Natural killer cell (primary cell): ENCODE measurements around the gene C12orf75. TPM values are rescaled to one million over a fixed set of nuclear protein-coding genes. Genes with fewer than 3 reads are reported as not detected.

ENCODE experiments used
- ATAC-seq, 3 donors: fragments of 150-1000 bp in 2 of 3; fragments of 200-7000 bp in 1 of 3; cut with Tn5 transposase; 1 replicate in 1 of 3; 2 replicates in 2 of 3; pipeline ENCODE4 v1.10.0; 2021; ENCODE audit warnings: mild to moderate bottlenecking in 2 of 3, moderate library complexity in 2 of 3
- DNase-seq, 2 donors: peaks; one replicate each; pipeline versions ENCODE4 v3.0.0 to v3.0.0-alpha.2; 2013 to 2021; ENCODE audit warnings: mixed read lengths in 1 of 2
- H3K27ac ChIP-seq: one replicate; pipeline ENCODE4 v1.5.1; 2013; ENCODE audit warnings: mild to moderate bottlenecking, low read length
- H3K27me3 ChIP-seq: one replicate; pipeline ENCODE4 v1.6.1; 2013; ENCODE audit warnings: low read length; ENCODE audit not compliant: control insufficient read depth, insufficient read depth
- H3K36me3 ChIP-seq: one replicate; pipeline ENCODE4 v1.6.1; 2013; ENCODE audit warnings: low read length; ENCODE audit not compliant: control insufficient read depth, insufficient read depth
- H3K4me1 ChIP-seq: one replicate; pipeline ENCODE4 v1.6.1; 2013; ENCODE audit warnings: low read length; ENCODE audit not compliant: control insufficient read depth, insufficient read depth
- H3K4me3 ChIP-seq: one replicate; pipeline ENCODE4 v1.5.1; 2013; ENCODE audit warnings: low read length
- H3K9me3 ChIP-seq: one replicate; pipeline ENCODE4 v1.6.1; 2013; ENCODE audit warnings: low read length; ENCODE audit not compliant: control insufficient read depth, insufficient read depth
- H3K27ac Mint-ChIP-seq, 2 donors: one replicate each; pipeline ENCODE4 v1.8.0; 2022; ENCODE audit warnings: mild to moderate bottlenecking in 2 of 2, mixed read lengths in 2 of 2, moderate library complexity in 1 of 2
- H3K27me3 Mint-ChIP-seq, 2 donors: one replicate each; pipeline ENCODE4 v1.8.0; 2022; ENCODE audit warnings: low read depth in 2 of 2, mixed read lengths in 2 of 2
- H3K36me3 Mint-ChIP-seq: one replicate; pipeline ENCODE4 v1.8.0; 2022; ENCODE audit warnings: mixed read lengths
- H3K4me1 Mint-ChIP-seq, 2 donors: one replicate each; pipeline ENCODE4 v1.8.0; 2022; ENCODE audit warnings: mixed read lengths in 2 of 2
- H3K4me3 Mint-ChIP-seq: one replicate; pipeline ENCODE4 v1.8.0; 2022; ENCODE audit warnings: mild to moderate bottlenecking, moderate library complexity, mixed read lengths
- H3K9me3 Mint-ChIP-seq, 2 donors: one replicate each; pipeline ENCODE4 v1.8.0; 2022; ENCODE audit warnings: mixed read lengths in 2 of 2
- WGBS: methylation state at CpG from one replicate; pipeline ENCODE4 v1.1.7; 2013; ENCODE audit warnings: missing lambda C conversion rate; ENCODE audit not compliant: insufficient coverage; 5-methylcytosine and 5-hydroxymethylcytosine counted together
- intact Hi-C: fragments of 100-400 bp; cut with micrococcal nuclease; formaldehyde crosslinking; loops from one replicate; pipeline ENCODE4 v1.14.2; 2022
- total RNA-seq, 4 donors: library from RNA; stranded (reverse); fragments of 120-200 nt in 1 of 4; gene quantifications; one replicate each; pipeline versions ENCODE4 v1.2.3 to v1.2.4, GENCODE V29; 2013 to 2022
- TF ChIP-seq, protein P1 (sequence below): fragments of 200-600 bp; IDR thresholded peaks from one replicate; pipeline ENCODE4 v1.8.0; 2022; ENCODE audit warnings: antibody characterized with exemption

C12orf75 gene
- total RNA-seq, 3 donors from 2014 or later (not counting 1 experiment from before 2014, with no cell fraction given), result 121 to 131 (median 128) TPM

DNA sequence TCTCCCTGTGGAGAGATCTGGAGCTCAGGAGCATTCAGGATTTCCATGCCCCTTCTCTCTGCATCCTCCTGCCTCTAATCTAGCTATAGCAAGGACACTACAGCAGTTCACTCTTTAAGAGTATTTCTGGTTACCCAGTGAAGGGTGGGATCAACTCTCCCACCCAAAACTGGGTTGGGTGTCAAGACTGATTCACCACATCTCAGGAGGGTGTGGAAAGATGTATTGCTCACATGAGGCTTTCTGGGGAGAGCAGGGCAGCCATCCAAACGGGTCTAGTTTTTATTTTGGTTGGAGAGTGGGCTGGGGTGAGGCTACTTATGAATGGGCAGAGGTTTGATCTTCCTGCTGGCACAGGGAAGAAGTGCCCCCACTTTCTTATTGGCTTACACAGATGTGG, 18.6 kb downstream of the C12orf75 start:
- H3K4me1 Mint-ChIP-seq, result peaks cover 65 to 66% of the 10 kb centered on the region in 2 donors
- H3K36me3 Mint-ChIP-seq, result no peaks in the 10 kb centered on the region
- peaks cover 14% of the 10 kb centered on the region for H3K4me1 ChIP-seq
- 50% methylated on average over 1 of the region's 1 CpG for WGBS
- no peak overlapping the region for H3K27ac ChIP-seq
- no peak overlapping the region for H3K4me3 ChIP-seq
- H3K9me3 ChIP-seq, result no peaks in the 10 kb centered on the region
- H3K36me3 ChIP-seq, result no peaks in the 10 kb centered on the region
- TF ChIP-seq, protein P1, sequence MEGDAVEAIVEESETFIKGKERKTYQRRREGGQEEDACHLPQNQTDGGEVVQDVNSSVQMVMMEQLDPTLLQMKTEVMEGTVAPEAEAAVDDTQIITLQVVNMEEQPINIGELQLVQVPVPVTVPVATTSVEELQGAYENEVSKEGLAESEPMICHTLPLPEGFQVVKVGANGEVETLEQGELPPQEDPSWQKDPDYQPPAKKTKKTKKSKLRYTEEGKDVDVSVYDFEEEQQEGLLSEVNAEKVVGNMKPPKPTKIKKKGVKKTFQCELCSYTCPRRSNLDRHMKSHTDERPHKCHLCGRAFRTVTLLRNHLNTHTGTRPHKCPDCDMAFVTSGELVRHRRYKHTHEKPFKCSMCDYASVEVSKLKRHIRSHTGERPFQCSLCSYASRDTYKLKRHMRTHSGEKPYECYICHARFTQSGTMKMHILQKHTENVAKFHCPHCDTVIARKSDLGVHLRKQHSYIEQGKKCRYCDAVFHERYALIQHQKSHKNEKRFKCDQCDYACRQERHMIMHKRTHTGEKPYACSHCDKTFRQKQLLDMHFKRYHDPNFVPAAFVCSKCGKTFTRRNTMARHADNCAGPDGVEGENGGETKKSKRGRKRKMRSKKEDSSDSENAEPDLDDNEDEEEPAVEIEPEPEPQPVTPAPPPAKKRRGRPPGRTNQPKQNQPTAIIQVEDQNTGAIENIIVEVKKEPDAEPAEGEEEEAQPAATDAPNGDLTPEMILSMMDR, result no peak
- H3K9me3 Mint-ChIP-seq, result no peaks in the 10 kb centered on the region
- H3K4me3 Mint-ChIP-seq, result no peak overlapping the region
- H3K27me3 Mint-ChIP-seq, result no peaks in the 10 kb centered on the region
- DNase-seq, result no peak
- peak overlapping the region; percentile 30 to 72 for H3K27ac Mint-ChIP-seq
- intact Hi-C loops, result no loop called here
- no peak for ATAC-seq
- H3K27me3 ChIP-seq, result no peaks in the 10 kb centered on the region

DNA sequence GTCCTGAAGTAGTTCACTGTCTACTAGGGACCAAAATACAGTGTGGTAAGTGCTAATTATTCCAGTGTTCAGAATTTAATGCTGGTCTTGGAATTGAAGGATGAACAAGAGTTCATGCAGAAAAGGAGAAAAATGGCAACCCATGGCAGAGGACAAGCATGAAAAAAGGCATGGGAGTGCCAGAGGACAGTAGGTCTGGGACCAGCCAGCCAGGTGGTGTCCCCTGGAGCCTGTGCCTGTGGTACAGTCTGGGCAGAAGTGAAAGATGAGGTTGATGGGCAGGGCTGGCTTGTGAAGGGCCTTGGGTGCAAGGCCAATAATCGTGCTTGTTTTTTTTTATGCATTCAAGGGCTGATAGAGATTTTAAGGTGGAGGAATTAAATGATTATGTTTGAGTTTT, 21.0 kb downstream of the C12orf75 start:
- H3K4me1 Mint-ChIP-seq, result peaks cover 74 to 78% of the 10 kb centered on the region in 2 donors

DNA sequence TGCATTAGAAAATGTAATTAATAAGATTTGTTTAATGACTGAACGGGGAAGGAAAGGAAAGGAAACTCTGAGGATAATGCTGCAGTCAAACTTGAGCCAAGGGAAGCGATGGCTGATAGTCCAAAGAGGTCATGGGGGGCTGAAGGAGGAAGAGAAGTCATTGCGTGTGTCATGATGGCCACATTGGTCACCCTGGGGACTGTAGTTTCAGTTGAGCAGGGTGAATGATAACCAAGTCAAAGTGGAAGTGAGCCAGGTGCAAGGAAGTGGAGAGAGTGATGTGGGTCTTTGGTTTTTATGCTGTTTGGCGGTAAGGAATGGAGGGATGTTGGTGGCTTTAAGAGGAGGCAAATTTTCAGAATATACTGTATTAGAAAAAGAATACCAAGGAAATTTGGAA, 21.6 kb downstream of the C12orf75 start:
- H3K4me3 Mint-ChIP-seq, result no peak overlapping the region
- intact Hi-C loops, result no loop called here

More for the DNA sequence above, 21.0 kb downstream of the C12orf75 start:
- Mint-ChIP-seq H3K27me3 (no peaks in the 10 kb centered on the region), H3K4me3 (peak overlapping the region; percentile 29), H3K36me3 (no peaks in the 10 kb centered on the region), H3K9me3 (no peaks in the 10 kb centered on the region), H3K27ac (peak overlapping the region; percentile 39 to 49)
- Histone ChIP-seq H3K27ac (no peak overlapping the region), H3K4me1 (peaks cover 14% of the 10 kb centered on the region), H3K36me3 (no peaks in the 10 kb centered on the region), H3K9me3 (no peaks in the 10 kb centered on the region), H3K4me3 (no peak overlapping the region), H3K27me3 (no peaks in the 10 kb centered on the region)
- DNase-seq (no peak), ATAC-seq (peak in 1 of 3 donors; percentile 54)
- WGBS, result 48% methylated on average over 1 of the region's 1 CpG
- intact Hi-C loops, result no loop called here
- TF ChIP-seq, protein P1, result no peak

More for the DNA sequence above, 21.6 kb downstream of the C12orf75 start:
- H3K27ac ChIP-seq, result no peak overlapping the region
- peaks cover 17% of the 10 kb centered on the region for H3K4me1 ChIP-seq
- no peak overlapping the region for H3K4me3 ChIP-seq
- peak in 2 of 3 donors; percentile 37 to 55 for ATAC-seq
- Mint-ChIP-seq H3K27me3 (no peaks in the 10 kb centered on the region), H3K27ac (peak overlapping the region; percentile 39 to 49), H3K9me3 (no peaks in the 10 kb centered on the region), H3K4me1 (peaks cover 75 to 80% of the 10 kb centered on the region in 2 donors), H3K36me3 (no peaks in the 10 kb centered on the region)
- no peak for DNase-seq
- H3K27me3 ChIP-seq, result no peaks in the 10 kb centered on the region
- H3K9me3 ChIP-seq, result no peaks in the 10 kb centered on the region
- TF ChIP-seq, protein P1, result no peak
- 49% methylated on average over 4 of the region's 4 CpGs for WGBS
- no peaks in the 10 kb centered on the region for H3K36me3 ChIP-seq
